ENCODE data around the gene PARP2. TPM values are rescaled to one million over a fixed set of nuclear protein-coding genes. Genes with fewer than 3 reads are reported as not detected.
A peak's percentile ranks its signal among the peaks of the same experiment; 100 is the strongest.

Gene PARP2
- total and polyA plus RNA-seq, 2 donors (not counting 3 experiments of a cell fraction or from before 2014, with no cell fraction given), result 15.7 to 30.6 TPM

- peak overlapping the region; percentile 66 for H2AFZ ChIP-seq (ENCODE audit: low read depth, low read length)
- peaks cover 48% of the 10 kb centered on the region for H3K79me2 ChIP-seq (ENCODE audit: control insufficient read depth, insufficient read depth, low read length)
- ChIA-PET CTCF (interaction anchor here (1.5 to 2.2 kb wide), 2 partner anchors 9 to 82 kb away, joined by 8 to 25 read pairs; partner anchors contain the start of gene PARP2), POLR2A (interaction anchor here (1.4 to 2.2 kb wide), 2 partner anchors 9 to 136 kb away, joined by 3 to 30 read pairs; partner anchors contain the start of gene PARP2)
- peak overlapping the region; percentile 48 to 93 (median 65) for H3K4me3 ChIP-seq (replicated peaks in 1 of 3; ENCODE audit: insufficient read depth in 1 of 3, low read depth in 1 of 3, low read length in 3 of 3)
- no peaks in the 10 kb centered on the region for H3K9me3 ChIP-seq (replicated peaks; ENCODE audit: control insufficient read depth, insufficient read depth, low read length)
- intact Hi-C loops (cut with micrococcal nuclease), result loop anchor here (1.0 to 2.0 kb wide), 4 partner anchors 9 to 351 kb away; partner anchors contain the start of genes APEX1, OSGEP, RNASE4 and TEP1
- peaks cover 2% of the 10 kb centered on the region in 2 experiments for H3K27me3 ChIP-seq (ENCODE audit: control insufficient read depth in 2 of 2, insufficient read depth in 2 of 2, low read length in 2 of 2)
- H3K9ac ChIP-seq (replicated peaks; ENCODE audit: extremely low read depth, insufficient read depth, low read length), result peak overlapping the region; percentile 83
- peaks cover 0 to 6% of the 10 kb centered on the region in 2 experiments for H3K36me3 ChIP-seq (ENCODE audit: control insufficient read depth in 2 of 2, extremely low read depth in 1 of 2, insufficient read depth in 2 of 2, low read length in 2 of 2)
- H4K20me1 ChIP-seq (replicated peaks; ENCODE audit: control insufficient read depth, extremely low read depth, insufficient read depth, low read length), result no peaks in the 10 kb centered on the region
- TSS peak; percentile 87 for BruUV-seq (replicated peaks)
- no peaks in the 10 kb centered on the region for H3K9me1 ChIP-seq (replicated peaks; ENCODE audit: control insufficient read depth, extremely low read depth, insufficient read depth, low read length)
- H3K27ac ChIP-seq (ENCODE audit: insufficient read depth, low read depth, low read length), result peak overlapping the region; percentile 71
- no peak for DNase-seq (ENCODE audit: low read depth, low spot score)
- FAIRE-seq, result no peak
- H3K4me2 ChIP-seq (ENCODE audit: insufficient read depth, low read length), result peak overlapping the region; percentile 68
- dilution Hi-C loops (cut with MboI; ENCODE audit: extremely low pct_ligation_motif_present, low sequenced_read_pairs), result no loop called here
- peaks cover 19% of the 10 kb centered on the region for H3K4me1 ChIP-seq (ENCODE audit: control insufficient read depth, extremely low read depth, insufficient read depth, low read length)
- TF ChIP-seq EZH2 (IDR thresholded peaks at IDR 0.05; ENCODE audit: borderline replicate concordance, low read depth, low read length, severe bottlenecking) (no peak), CTCF (IDR thresholded peaks at IDR 0.05; ENCODE audit: extremely low read depth in 1 of 2, insufficient read depth in 1 of 2, low read depth in 1 of 2, low read length in 2 of 2) (no peak), MYC (IDR thresholded peaks at IDR 0.05; ENCODE audit: low read depth, low read length) (no peak), POLR2A (IDR thresholded peaks at IDR 0.05; ENCODE audit: low read depth, low read length) (no peak), POLR2AphosphoS5 (IDR thresholded peaks at IDR 0.05; ENCODE audit: insufficient read depth, low read depth, low read length) (no peak), GATA2 (IDR thresholded peaks at IDR 0.05; ENCODE audit: insufficient read depth, insufficient read length, low read depth, low read length) (no peak), FOS (IDR thresholded peaks at IDR 0.05; ENCODE audit: borderline replicate concordance, insufficient read depth, low read length) (no peak), JUN (IDR thresholded peaks at IDR 0.05; ENCODE audit: borderline replicate concordance, insufficient read depth, insufficient read length, low read depth) (no peak)
- TF ChIP-seq, protein P1, sequence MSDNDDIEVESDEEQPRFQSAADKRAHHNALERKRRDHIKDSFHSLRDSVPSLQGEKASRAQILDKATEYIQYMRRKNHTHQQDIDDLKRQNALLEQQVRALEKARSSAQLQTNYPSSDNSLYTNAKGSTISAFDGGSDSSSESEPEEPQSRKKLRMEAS (IDR thresholded peaks at IDR 0.05; ENCODE audit: insufficient read depth, insufficient read length), result no peak
These were observed 10.0 kb upstream of the PARP2 start for GRCh38 chr14:20333494-20333841.
